ENCODE measurements around the gene EID1.

GRCh38 chr15:48898032-48898431 lies 20.1 kb downstream of the EID1 start:
- TF ChIP-seq CTCF (IDR thresholded peaks at IDR 0.05) (no peak), POLR2A (IDR thresholded peaks at IDR 0.05) (no peak)

All from esophagus squamous epithelium (tissue), 4 donors.